ENCODE data around the gene AIFM3.

DNA sequence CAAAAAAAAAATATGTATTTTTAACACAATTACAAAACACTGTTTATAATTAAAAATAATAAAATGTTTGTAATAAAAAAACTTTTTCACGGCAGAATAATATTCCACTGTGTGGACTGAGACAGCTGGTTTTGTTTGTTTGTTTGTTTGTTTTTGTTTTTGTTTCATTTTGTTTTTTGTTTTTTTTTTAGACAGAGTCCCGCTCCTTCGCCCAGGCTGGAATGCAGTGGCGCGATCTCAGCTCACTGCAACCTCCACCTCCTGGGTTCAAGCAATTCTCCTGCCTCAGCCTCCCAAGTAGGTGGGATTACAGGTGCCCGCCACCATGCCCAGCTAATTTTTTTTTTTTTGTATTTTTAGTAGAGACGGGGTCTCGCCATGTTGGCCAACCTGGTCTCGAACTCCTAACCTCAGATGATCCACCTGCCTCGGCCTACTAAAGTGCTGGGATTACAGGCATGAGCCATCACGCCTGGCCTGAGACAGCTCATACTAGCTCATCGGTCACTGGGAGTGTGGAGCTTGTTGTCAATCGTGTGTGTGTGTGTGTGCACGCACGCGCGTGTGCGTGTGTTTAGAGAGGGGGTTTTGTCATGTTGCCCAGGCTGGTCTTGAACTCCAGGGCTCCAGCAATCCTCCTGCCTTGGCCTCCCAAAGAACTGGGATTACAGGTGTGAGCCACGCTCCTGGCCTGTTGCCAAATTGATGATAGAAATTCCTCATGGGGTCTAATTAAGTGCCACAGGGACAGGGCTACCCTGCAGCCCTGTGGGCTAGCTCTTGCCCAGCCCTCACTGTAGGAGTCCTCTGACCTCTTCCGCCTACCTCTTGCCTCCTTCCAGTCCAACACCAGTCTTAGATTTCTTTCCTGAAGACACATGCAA, 7.2 kb upstream of the AIFM3 start:
- TF ChIP-seq, protein P1, sequence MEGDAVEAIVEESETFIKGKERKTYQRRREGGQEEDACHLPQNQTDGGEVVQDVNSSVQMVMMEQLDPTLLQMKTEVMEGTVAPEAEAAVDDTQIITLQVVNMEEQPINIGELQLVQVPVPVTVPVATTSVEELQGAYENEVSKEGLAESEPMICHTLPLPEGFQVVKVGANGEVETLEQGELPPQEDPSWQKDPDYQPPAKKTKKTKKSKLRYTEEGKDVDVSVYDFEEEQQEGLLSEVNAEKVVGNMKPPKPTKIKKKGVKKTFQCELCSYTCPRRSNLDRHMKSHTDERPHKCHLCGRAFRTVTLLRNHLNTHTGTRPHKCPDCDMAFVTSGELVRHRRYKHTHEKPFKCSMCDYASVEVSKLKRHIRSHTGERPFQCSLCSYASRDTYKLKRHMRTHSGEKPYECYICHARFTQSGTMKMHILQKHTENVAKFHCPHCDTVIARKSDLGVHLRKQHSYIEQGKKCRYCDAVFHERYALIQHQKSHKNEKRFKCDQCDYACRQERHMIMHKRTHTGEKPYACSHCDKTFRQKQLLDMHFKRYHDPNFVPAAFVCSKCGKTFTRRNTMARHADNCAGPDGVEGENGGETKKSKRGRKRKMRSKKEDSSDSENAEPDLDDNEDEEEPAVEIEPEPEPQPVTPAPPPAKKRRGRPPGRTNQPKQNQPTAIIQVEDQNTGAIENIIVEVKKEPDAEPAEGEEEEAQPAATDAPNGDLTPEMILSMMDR (IDR thresholded peaks at IDR 0.05) = no peak
- no peak for TF ChIP-seq POLR2AphosphoS5 (IDR thresholded peaks at IDR 0.05)
- no peak for TF ChIP-seq POLR2A (IDR thresholded peaks at IDR 0.05)
